T follicular helper cell (primary cell): ENCODE measurements around the gene MMD.
"Not testable (repeated sequence)": the region's sequence is repeated elsewhere in the genome, so short reads cannot be mapped to it uniquely, and the experiment has no call there.

Experiments
- DNase-seq: peaks from one replicate; pipeline ENCODE4 v3.0.0-alpha.2; 2020; ENCODE audit warnings: low read depth

Gene MMD

GRCh38 chr17:55422828-55423164 lies 1.2 kb upstream of the MMD start:
- not testable (repeated sequence) for DNase-seq

DNA sequence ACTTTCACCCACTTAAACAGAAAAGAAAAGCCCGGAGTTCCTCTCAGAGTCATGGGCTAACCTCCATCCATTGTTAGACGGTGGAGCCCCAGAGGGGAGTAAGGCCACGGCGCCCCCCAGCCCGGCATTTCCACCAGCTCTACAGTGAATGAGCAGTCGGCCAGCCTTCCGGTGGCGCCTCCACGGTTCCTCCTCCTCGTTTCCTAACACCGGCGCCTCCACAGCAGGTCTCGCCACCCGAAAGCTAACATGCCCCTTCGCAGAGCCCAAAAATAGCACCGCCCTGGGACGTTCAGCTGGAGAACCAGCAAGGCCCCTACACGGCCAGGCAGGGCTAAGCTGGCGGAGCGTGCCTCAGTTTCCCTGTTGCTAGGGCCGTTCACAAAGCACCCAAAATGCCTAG lies 858 bp downstream of the MMD start:
- peak; percentile 8 for DNase-seq

- no peak for DNase-seq
Observed at GRCh38 chr17:55420067-55420775, 1.4 kb downstream of the MMD start.

- DNase-seq = no peak
Observed at GRCh38 chr17:55418369-55419268, 3.0 kb downstream of the MMD start.

GRCh38 chr17:55417411-55418268 lies 4.0 kb downstream of the MMD start:
- no peak for DNase-seq

DNA sequence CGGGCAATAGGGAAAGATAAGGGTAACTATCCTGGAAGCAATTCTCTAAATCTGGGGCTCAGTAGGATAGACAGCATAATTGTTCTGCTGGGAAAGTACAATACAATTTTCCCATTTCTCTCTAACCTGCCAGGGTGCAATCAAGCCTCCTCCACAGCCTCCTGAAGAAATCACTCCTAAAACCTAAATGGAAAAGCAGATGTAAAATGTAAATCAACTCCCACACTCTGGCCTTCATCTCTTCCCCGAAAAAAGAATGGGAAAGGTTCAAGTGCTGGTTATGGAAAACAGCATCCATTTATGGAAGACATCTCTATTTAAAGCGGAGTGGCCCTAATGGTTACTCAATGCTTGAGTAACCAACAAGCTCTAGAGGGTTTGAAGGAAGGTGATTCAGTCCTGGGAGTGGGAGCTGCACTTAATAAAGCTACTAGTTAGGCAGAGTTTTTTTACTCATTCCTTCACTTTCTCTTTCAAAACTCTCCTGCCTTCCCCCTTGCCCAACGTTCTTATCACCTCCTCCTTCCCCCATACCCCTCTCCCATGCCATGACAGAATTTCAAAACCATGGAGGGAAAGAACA lies 5.1 kb downstream of the MMD start:
- no peak for DNase-seq

DNA sequence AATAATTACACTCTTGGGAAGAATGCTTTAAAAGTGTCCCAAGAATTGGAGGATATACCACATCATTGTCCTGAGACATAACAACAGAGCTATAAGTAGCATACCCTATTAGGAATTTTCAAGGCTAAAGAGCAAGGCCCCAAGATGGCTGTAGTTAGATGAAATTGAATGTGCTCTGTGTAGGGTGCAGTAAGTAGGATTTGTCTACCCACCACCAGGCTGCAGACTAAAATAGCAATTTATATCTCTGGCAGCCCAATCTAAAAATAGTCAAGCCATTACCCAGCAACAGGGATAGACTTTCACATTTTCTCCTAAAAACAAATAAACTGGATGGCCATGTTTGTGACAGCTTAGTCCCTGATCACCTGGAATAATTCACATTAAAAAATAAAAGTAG lies 5.6 kb downstream of the MMD start:
- DNase-seq = no peak

DNA sequence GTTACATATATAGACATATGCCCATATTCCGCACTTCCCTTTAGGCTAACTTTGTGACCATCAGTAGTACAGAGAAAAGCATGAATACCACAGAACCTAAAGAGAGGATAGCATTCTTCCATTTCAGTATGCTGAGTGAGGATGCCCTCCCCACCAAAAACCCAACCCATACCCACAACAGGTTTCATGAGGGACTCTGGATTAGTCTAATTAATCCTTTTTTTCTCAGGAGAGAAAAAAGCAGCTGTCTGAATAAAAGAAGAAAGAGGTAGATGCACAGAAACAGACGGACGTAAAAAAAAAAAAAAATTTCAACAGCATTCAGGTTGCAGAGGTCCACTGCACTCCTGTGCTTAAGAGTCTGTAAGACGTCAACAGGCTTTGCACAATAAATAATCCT lies 6.7 kb downstream of the MMD start:
- no peak for DNase-seq

DNA sequence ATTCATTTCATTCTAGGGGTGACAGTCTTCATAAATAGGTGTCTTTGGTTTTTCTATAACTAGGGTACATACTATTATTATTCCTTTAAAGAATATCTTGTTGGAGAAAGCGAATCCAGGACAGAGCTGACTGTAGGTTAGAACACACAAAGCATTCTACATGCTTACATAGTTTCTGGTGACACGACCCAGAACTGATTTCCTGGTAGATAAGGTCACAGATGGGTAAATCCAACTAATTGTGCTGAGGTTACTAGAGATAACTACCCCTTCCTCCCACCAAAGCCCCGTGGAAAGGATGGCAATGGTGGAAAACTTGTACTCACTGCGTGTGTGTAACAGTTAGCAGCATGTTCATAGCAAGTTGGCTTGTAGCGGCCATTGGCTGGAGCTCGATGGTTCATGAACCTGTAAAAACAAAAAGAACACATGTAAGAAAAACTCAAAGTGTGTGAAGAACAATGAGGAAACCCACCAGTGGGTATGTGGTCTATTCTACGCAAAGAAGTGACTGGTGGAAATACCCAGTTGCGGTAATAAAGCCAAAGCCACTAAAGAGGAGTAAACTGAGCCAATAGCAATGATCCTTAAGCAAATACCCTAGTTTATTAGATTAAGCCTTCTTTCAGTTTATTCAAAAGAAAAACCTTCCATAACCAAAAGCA lies 7.7 kb downstream of the MMD start:
- no peak for DNase-seq

GRCh38 chr17:55411463-55411855 lies 10.2 kb downstream of the MMD start:
- DNase-seq = no peak

DNA sequence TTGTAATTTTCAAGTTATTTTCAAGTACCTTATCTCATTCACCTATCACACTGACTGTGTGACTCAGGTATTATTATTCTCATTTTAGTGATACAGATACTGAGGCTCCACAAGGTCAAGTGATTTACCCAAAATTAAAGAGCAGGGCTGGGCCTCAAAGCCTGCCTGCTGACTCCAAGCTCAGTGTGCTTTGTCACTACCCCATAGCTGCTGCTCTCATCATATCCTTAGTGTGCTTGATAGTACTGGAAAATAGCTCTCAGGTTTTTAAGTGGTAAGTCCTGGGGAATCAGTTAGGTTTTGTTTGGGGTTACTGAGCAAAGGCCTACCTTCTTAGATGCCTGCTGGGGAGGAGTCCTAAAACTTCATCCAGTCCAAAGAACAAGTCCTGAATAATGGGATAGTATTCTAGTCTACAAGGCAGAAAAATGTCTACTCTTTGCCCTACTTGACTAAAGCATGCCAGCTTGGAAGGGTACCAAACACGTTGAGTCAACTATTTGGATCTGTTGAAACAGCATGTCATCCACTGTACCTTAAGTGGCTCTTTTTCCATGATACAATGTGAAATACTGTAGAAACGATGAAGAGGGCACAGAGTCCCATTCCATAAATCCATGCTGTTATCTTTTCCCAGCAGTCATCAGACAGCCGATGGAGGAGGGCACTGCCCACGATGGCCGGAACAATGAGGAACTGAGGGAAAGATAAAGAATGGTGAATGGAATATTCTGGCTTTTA lies 10.7 kb downstream of the MMD start:
- no peak for DNase-seq

GRCh38 chr17:55409030-55409800 lies 12.4 kb downstream of the MMD start:
- DNase-seq = no peak

- DNase-seq = no peak
Observed at GRCh38 chr17:55407641-55408566, 13.7 kb downstream of the MMD start.

DNA sequence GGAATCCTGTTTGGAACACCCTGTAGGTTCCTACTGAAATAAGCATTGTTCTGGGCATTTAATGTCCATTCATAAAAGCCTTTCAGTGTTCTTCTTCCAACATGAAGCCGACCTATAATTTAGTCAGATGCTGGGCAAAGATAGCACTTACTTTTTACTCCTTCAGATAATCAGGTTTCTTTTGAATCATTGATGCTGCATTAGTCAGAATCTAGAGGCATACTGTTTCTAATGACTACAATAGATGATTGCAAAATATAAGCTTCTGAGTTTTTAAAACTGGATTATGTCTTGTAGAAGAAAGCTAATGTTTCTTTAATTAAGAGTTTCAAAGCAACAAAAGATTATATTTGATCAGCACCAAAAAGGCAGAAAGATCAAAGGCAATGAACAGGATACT lies 16.0 kb downstream of the MMD start:
- no peak for DNase-seq

DNA sequence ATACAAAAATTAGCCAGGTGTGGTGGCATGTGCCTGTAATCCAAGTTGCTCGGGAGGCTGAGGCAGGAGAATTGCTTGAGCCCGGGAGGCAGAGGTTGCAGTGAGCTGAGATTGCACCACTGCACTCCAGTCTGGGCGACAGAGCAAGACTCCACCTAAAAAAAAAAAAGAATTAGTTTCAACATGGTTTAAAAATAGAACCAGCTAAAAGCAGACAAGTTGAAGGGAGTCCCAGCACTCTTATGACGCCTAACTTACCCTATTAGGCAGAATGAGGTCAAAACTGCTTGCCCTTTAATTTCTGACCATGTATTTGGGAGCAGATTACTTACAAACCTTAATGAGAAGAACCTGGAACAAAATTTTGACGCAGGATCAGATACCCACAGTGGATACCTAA lies 17.4 kb downstream of the MMD start:
- DNase-seq = not testable (repeated sequence)

DNA sequence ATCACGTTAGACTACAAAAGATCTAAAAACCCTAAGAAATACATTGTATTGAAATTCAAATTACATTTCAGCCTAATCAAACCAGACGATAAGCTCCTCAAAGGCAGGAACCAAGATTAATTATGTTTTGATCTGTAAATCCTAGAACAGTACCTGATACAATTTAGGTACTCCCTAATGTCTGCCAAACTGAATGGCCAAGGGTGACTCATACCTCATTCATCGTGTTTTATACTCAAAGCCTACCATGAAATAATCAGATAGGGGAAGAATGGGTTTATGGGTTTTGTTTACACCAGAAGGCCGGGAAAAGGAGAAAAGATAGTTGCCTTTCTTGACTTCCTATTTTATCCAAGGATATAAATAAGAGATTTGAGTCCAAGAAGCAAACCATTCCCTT lies 19.3 kb downstream of the MMD start:
- DNase-seq = no peak

DNA sequence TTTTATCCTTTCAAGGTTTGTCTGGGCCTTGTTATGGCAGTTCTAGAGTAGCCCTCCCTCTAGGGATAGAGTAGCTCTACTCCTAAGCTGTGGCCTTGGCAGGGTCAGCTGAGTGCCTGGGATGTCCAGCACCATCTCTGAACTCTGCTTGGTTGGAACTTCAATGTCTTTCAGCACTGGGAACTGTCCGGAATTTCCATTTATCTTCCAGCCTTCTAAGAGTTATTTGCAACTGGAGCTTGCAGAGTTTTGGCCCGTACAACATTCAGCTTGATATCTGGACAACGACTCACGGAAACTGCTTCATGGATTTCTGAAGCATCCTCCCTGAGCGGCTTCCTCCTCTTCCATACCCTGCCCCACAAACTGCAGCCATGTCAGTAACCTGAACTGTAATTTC lies 22.9 kb downstream of the MMD start:
- no peak for DNase-seq

GRCh38 chr17:55395803-55396505 lies 25.7 kb downstream of the MMD start:
- DNase-seq = no peak
